ENCODE results near the gene OSBPL5. TPM values are rescaled to one million over a fixed set of nuclear protein-coding genes. Genes with fewer than 3 reads are reported as not detected.

OSBPL5 gene
- total and polyA plus RNA-seq, 2 of the 4 experiments (the other 2 are of a cell fraction) = 14.9 to 22.3 TPM

DNA sequence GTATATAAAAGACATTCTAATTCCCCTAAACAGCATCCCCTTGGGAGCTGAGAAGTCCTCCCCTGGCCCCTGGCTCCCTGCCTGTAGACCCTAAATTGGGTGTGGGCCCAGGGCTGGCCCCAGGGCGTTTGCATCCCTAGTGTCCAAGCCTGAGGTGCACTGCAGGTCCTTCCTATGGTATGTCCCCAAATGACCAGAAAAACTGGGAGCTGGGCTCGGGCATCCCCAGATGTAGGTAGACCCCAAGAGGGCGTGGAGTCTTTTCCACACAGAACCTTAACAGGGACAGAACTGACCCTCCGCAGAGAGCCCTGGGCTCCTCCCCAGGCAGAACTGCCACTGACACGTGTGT is 782 bp upstream of the OSBPL5 start:
- H2BK120ac ChIP-seq (ENCODE audit: low read depth, low read length) = no peak overlapping the region
- no TSS peak for BruUV-seq (replicated peaks)
- no peaks in the 10 kb centered on the region for H3K9me3 ChIP-seq (ENCODE audit: control insufficient read depth, insufficient read depth, low read length)
- no peak overlapping the region for H2BK5ac ChIP-seq (ENCODE audit: low read depth, low read length, poor library complexity, severe bottlenecking)
- H4K20me1 ChIP-seq (ENCODE audit: insufficient read depth, low read length) = peaks cover 33% of the 10 kb centered on the region
- H4K91ac ChIP-seq (ENCODE audit: insufficient read depth, low read depth, low read length) = no peak overlapping the region; the same call in 1 of the 2 replicates
- ATAC-seq (ENCODE audit: low read depth) (no peak), DNase-seq (no peak)
- dilution Hi-C loops (cut with HindIII; ENCODE audit: low sequenced_read_pairs, unreplicated experiment) = no loop called here
- H3K18ac ChIP-seq (ENCODE audit: low read depth, low read length) = no peak overlapping the region
- in situ Hi-C loops (cut with MboI; ENCODE audit: low sequenced_read_pairs) = no loop called here
- H3K9ac ChIP-seq (ENCODE audit: low read depth, low read length) = no peak overlapping the region
- intact Hi-C loops (cut with micrococcal nuclease) = loop anchor here (10.0 kb wide), 1 partner anchor 111 kb away; the partner anchor contains the start of gene CARS1
- H2BK20ac ChIP-seq (ENCODE audit: low read depth, low read length) = no peak overlapping the region
- no peak overlapping the region for H3K14ac ChIP-seq (replicated peaks; ENCODE audit: low read depth, low read length)
- no peak overlapping the region for H3K4me2 ChIP-seq (ENCODE audit: low read depth, low read length)
- H3K27me3 ChIP-seq (ENCODE audit: control insufficient read depth, insufficient read depth, low read length) = no peaks in the 10 kb centered on the region
- no peak overlapping the region for H2AK9ac ChIP-seq (replicated peaks; ENCODE audit: low read depth, low read length, poor library complexity)
- peaks cover 5 to 38% of the 10 kb centered on the region in 2 experiments; a peak in 3 of 4 replicates for H3K79me1 ChIP-seq (ENCODE audit: low read depth in 1 of 2, low read length in 2 of 2)
- no peak for TF ChIP-seq RAD21 (IDR thresholded peaks at IDR 0.05; ENCODE audit: low read length)
- TF ChIP-seq CEBPB (IDR thresholded peaks at IDR 0.05; ENCODE audit: low read depth, low read length) = no peak
- no peak for TF ChIP-seq MAZ (IDR thresholded peaks at IDR 0.05; ENCODE audit: borderline replicate concordance, low read depth, low read length)
- TF ChIP-seq POLR2A (IDR thresholded peaks at IDR 0.05; ENCODE audit: low read depth, low read length) = no peak
- no peak for TF ChIP-seq CTCF (conservative IDR thresholded peaks at IDR 0.05; ENCODE audit: low read depth, low read length)
- TF ChIP-seq MAFK (IDR thresholded peaks at IDR 0.05; ENCODE audit: low read depth, low read length) = no peak
- no peak for TF ChIP-seq SMC3 (IDR thresholded peaks at IDR 0.05; ENCODE audit: low read depth, low read length)
- no peak for TF ChIP-seq BHLHE40 (IDR thresholded peaks at IDR 0.05; ENCODE audit: low read depth, low read length)
- TF ChIP-seq, protein P1, sequence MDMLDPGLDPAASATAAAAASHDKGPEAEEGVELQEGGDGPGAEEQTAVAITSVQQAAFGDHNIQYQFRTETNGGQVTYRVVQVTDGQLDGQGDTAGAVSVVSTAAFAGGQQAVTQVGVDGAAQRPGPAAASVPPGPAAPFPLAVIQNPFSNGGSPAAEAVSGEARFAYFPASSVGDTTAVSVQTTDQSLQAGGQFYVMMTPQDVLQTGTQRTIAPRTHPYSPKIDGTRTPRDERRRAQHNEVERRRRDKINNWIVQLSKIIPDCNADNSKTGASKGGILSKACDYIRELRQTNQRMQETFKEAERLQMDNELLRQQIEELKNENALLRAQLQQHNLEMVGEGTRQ (IDR thresholded peaks at IDR 0.05; ENCODE audit: low read depth, low read length) = no peak
- H3K4me3 ChIP-seq (ENCODE audit: insufficient read depth, low read depth, low read length) = no peak overlapping the region
- 100% methylated on average over 1 of the region's 5 CpGs; no CpG with 5 or more reads in 1 of the 2 experiments for WGBS, 2 experiments (ENCODE audit: extremely low coverage in 2 of 2, insufficient read length in 1 of 2)
- H3K36me3 ChIP-seq (ENCODE audit: control insufficient read depth, insufficient read depth, low read length) = no peaks in the 10 kb centered on the region
- H2AK5ac ChIP-seq (ENCODE audit: low read depth, low read length) = peak overlapping the region; percentile 43; the same call in 1 of the 2 replicates
- H3K4ac ChIP-seq (ENCODE audit: low read depth, low read length) = peak overlapping the region; percentile 86
- CTCF ChIA-PET = no interaction called here
- no peak overlapping the region for H4K5ac ChIP-seq (ENCODE audit: low read depth, low read length)
- H3K4me1 ChIP-seq (ENCODE audit: control insufficient read depth, insufficient read depth, low read length) = peaks cover 42% of the 10 kb centered on the region
- H3K56ac ChIP-seq (ENCODE audit: extremely low read depth, insufficient read depth, low read length) = no peak overlapping the region
- H2AFZ ChIP-seq (replicated peaks; ENCODE audit: low read length, poor library complexity) = peak overlapping the region; percentile 24
- peak overlapping the region in 1 of 2 experiments; percentile 88; a peak in 1 of 4 replicates for H4K8ac ChIP-seq (ENCODE audit: low read depth in 2 of 2, low read length in 2 of 2)
- peaks cover 12% of the 10 kb centered on the region for H3K9me1 ChIP-seq (ENCODE audit: insufficient read depth, low read length)
- H2BK15ac ChIP-seq (ENCODE audit: low read depth, low read length) = no peak overlapping the region
- no peak overlapping the region for H3K27ac ChIP-seq (ENCODE audit: insufficient read depth, low read length)
- POLR2A ChIA-PET (ENCODE audit: unreplicated experiment) = no interaction called here
- H3K23ac ChIP-seq (ENCODE audit: low read depth, low read length) = peak overlapping the region; percentile 91; the same call in 1 of the 2 replicates

Measured in IMR-90 (cell line).